SK-N-SH treated with all-trans-retinoic acid at 6 μM for 48 hours (cell line): ENCODE results near the gene NPC1.

ENCODE experiments used
- ATAC-seq: fragments of 200-7000 bp; cut with Tn5 transposase; 3 replicates; pipeline ENCODE4 v1.9.1; 2020; ENCODE audit warnings: mild to moderate bottlenecking, moderate library complexity
- ARNTL ChIP-seq: fragments of 450-650 bp; formaldehyde crosslinking; IDR thresholded peaks from 2 replicates; pipeline ENCODE4 v1.5.0; 2020; ENCODE audit warnings: low read depth, mild to moderate bottlenecking, moderate library complexity, borderline replicate concordance
- BACH2 ChIP-seq: fragments of 250-450 bp; sonication (Bioruptor Pico); IDR thresholded peaks from 2 replicates; pipeline ENCODE4 v1.9.0; 2021; ENCODE audit warnings: mild to moderate bottlenecking, borderline replicate concordance
- CREB5 ChIP-seq: fragments of 250-450 bp; sonication (Bioruptor Pico); IDR thresholded peaks from 2 replicates; pipeline ENCODE4 v1.5.1; 2020; ENCODE audit warnings: low read depth, mild to moderate bottlenecking, moderate library complexity
- CSRNP3 ChIP-seq: fragments of 250-450 bp; sonication (Bioruptor Pico); IDR thresholded peaks from 2 replicates; pipeline ENCODE4 v1.5.1; 2021; ENCODE audit warnings: mild to moderate bottlenecking, moderate library complexity
- OSR1 ChIP-seq: fragments of 250-450 bp; sonication (Bioruptor Pico); IDR thresholded peaks from 2 replicates; pipeline ENCODE4 v1.8.0; 2022; ENCODE audit warnings: moderate library complexity, mild to moderate bottlenecking, inconsistent platforms
- PATZ1 ChIP-seq: fragments of 250-450 bp; sonication (Bioruptor Pico); IDR thresholded peaks from 2 replicates; pipeline ENCODE4 v1.8.0; 2020; ENCODE audit warnings: mild to moderate bottlenecking, moderate library complexity, borderline replicate concordance
- POU6F1 ChIP-seq: fragments of 250-450 bp; sonication (Bioruptor Pico); IDR thresholded peaks from 2 replicates; pipeline ENCODE4 v1.8.0; 2021; ENCODE audit warnings: low read depth, mild to moderate bottlenecking, moderate library complexity, borderline replicate concordance
- PPARA ChIP-seq: fragments of 250-450 bp; sonication (Bioruptor Pico); IDR thresholded peaks from 2 replicates; pipeline ENCODE4 v1.5.0; 2020; ENCODE audit warnings: mild to moderate bottlenecking, borderline replicate concordance
- RARB ChIP-seq: fragments of 250-450 bp; sonication (Bioruptor Pico); IDR thresholded peaks from 2 replicates; pipeline ENCODE4 v1.8.0; 2021; ENCODE audit warnings: mild to moderate bottlenecking, moderate library complexity
- SNAI2 ChIP-seq: fragments of 250-450 bp; sonication (Bioruptor Pico); IDR thresholded peaks from 2 replicates; pipeline ENCODE4 v1.5.0; 2020; ENCODE audit warnings: mild to moderate bottlenecking, moderate library complexity
- TOX ChIP-seq: fragments of 250-450 bp; sonication (Bioruptor Pico); IDR thresholded peaks from 2 replicates; pipeline ENCODE4 v1.8.0; 2021; ENCODE audit warnings: mild to moderate bottlenecking, moderate library complexity, borderline replicate concordance
- ZC3H10 ChIP-seq: fragments of 250-450 bp; sonication (Bioruptor Pico); IDR thresholded peaks from 2 replicates; pipeline ENCODE4 v1.5.1; 2021; ENCODE audit warnings: mild to moderate bottlenecking, moderate library complexity
- ZFP3 ChIP-seq: fragments of 250-450 bp; sonication (Bioruptor Pico); IDR thresholded peaks from 2 replicates; pipeline ENCODE4 v1.5.0; 2020; ENCODE audit warnings: mild to moderate bottlenecking, moderate library complexity
- ZFP30 ChIP-seq: fragments of 450-650 bp; formaldehyde crosslinking; IDR thresholded peaks from 2 replicates; pipeline ENCODE4 v1.5.0; 2022; ENCODE audit warnings: mild to moderate bottlenecking, moderate library complexity
- ZNF565 ChIP-seq: fragments of 450-650 bp; formaldehyde crosslinking; conservative IDR thresholded peaks from 2 replicates; pipeline ENCODE4 v1.5.0; 2020; ENCODE audit warnings: low read depth, mild to moderate bottlenecking, moderate library complexity
- ZNF70 ChIP-seq: fragments of 450-650 bp; formaldehyde crosslinking; IDR thresholded peaks from 2 replicates; pipeline ENCODE4 v1.5.0; 2020; ENCODE audit warnings: mild to moderate bottlenecking, moderate library complexity

NPC1 gene

GRCh38 chr18:23540867-23541266 lies 45.4 kb downstream of the NPC1 start:
- no peak for TF ChIP-seq ZNF565 (CRISPR knock-in tag)
- TF ChIP-seq ARNTL (CRISPR knock-in tag) = no peak
- TF ChIP-seq PATZ1 = no peak
- no peak for TF ChIP-seq ZC3H10 (CRISPR knock-in tag)
- no peak for TF ChIP-seq PPARA (CRISPR knock-in tag)
- TF ChIP-seq CREB5 (CRISPR knock-in tag) = no peak
- no peak for TF ChIP-seq TOX
- no peak for TF ChIP-seq ZFP30 (CRISPR knock-in tag)
- TF ChIP-seq POU6F1 (CRISPR knock-in tag) = no peak
- no peak for TF ChIP-seq BACH2 (CRISPR knock-in tag)
- TF ChIP-seq, all 23 proteins: peak for 0
- ATAC-seq = no peak

- TF ChIP-seq CSRNP3 (no peak), TOX (no peak)
- ATAC-seq = no peak
These were observed 46.3 kb downstream of the NPC1 start for GRCh38 chr18:23539911-23540525.

GRCh38 chr18:23539296-23539695 lies 47.0 kb downstream of the NPC1 start:
- TF ChIP-seq ZNF70 (no peak), PPARA (CRISPR knock-in tag) (no peak), CSRNP3 (no peak)
- no peak for ATAC-seq

GRCh38 chr18:23538870-23539269 lies 47.4 kb downstream of the NPC1 start:
- TF ChIP-seq OSR1 = no peak
- TF ChIP-seq ZNF565 (CRISPR knock-in tag) = no peak
- no peak for TF ChIP-seq ZFP3
- TF ChIP-seq CSRNP3 = no peak
- no peak for TF ChIP-seq ZFP30 (CRISPR knock-in tag)
- TF ChIP-seq RARB (CRISPR knock-in tag) = no peak
- no peak for TF ChIP-seq ZNF70
- no peak for TF ChIP-seq SNAI2 (CRISPR knock-in tag)
- no peak for TF ChIP-seq PATZ1
- no peak for ATAC-seq
